GM21367 (cell line): ENCODE data around the gene B4GALNT2.
"Not testable (repeated sequence)": the region's sequence is repeated elsewhere in the genome, so short reads cannot be mapped to it uniquely, and the experiment has no call there.

Experiments
- ATAC-seq: cut with Tn5 transposase; IDR thresholded peaks from one replicate; pipeline ENCODE4 v1.9.1; 2021; ENCODE audit not compliant: unreplicated experiment

B4GALNT2 gene

DNA sequence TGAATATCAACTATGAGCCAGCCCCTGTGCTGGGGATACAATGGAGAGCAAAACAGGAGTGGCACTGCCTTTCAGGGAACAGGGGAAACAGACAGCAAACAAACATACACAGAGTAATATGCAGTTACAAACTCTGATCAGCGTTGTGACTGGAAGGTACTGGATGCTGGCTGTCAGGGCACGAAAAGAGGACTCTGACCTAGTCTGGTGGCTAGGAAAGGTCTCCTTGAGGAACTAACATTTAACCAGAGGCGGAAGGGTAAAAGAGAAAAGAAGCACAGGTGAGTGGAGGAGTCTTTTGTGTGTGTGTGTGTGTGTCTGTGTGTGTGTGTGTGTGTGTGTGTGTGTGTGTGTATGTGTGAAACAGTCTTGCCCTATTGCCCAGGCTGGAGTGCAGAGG is 12.4 kb upstream of the B4GALNT2 start:
- no peak for ATAC-seq

DNA sequence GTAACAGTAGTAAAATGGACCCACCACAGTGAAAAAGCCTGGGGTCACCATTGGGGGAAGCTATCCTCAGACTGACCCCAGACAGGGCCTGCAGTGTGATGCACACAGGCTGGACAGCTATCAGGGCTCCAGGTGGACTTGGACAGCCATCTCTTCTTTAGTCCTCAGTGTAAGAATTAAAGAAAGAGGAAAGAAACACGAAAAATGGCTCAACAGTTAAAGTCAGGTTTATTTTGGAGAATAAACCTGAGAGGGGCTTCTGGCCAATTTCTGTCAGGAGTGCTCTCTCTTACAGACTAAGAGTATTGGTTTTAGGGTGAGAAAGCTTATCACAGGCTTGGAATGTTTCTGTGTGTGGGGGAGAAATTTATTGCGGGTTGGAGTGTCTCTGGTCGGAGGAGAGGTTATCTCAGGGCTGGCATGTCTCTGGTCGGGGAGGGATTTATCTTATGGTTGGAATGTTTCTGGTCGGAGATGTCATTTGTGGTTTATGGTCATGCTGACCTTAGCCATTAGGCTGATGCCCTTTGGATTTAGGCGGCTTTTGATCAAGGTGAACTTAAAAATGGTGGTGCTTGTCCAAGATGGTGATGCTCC is 10.8 kb upstream of the B4GALNT2 start:
- no peak for ATAC-seq

DNA sequence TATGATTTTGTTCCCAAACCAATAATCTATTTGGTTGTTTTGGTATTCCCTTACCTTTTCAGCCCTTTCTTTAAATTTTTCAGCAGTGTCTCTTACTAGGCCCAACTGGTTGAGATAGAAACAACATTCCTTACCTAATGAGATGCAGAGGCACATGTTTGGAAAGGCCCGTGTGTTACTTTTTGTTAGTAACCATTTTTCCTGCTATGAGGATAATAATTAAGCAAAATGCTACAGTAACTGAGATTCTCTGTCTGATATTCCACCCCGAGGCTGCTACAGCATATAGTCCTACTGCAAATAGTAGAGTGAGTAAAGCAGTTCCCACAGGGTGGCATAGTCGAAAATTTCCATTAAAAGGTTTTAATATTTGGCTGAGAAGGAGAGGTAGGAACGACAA is 10.0 kb upstream of the B4GALNT2 start:
- no peak for ATAC-seq

DNA sequence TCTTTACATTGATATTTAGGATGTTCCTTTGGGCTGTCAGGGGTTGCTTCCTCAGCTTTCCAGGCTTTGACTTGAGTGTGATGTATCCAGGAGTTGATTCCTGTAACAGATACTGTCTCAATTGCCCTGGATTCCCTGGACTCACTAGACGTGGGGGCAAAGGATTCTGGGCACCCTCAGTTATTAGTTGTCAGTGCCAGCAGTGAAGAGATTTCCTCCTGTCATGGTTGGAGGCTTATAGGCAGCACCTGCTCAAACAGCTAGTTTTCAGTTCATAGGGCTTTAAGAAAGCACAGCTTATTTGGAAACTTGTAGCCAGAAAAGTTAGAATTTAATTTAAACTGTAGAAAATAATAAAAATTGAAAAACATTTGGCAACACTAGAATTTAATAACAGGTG is 9.5 kb upstream of the B4GALNT2 start:
- no peak for ATAC-seq

DNA sequence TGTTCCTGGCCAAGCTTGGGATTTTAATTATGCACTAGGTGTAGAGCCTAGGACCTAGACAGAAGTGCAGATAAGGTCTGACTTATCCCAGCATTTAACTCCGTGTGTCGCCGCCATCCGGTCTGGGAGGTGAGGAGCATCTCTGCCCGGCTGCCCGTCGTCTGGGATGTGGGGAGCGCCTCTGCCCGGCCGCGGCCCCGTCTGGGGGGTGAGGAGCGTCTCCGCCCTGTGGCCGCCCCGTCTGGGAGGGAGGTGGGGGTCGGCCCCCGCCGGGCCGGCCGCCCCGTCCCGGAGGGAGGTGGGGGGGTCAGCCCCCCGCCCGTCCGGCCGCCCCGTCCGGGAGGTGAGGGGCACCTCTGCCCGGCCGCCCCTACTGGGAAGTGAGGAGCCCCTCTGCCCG is 7.1 kb upstream of the B4GALNT2 start:
- ATAC-seq: no peak

DNA sequence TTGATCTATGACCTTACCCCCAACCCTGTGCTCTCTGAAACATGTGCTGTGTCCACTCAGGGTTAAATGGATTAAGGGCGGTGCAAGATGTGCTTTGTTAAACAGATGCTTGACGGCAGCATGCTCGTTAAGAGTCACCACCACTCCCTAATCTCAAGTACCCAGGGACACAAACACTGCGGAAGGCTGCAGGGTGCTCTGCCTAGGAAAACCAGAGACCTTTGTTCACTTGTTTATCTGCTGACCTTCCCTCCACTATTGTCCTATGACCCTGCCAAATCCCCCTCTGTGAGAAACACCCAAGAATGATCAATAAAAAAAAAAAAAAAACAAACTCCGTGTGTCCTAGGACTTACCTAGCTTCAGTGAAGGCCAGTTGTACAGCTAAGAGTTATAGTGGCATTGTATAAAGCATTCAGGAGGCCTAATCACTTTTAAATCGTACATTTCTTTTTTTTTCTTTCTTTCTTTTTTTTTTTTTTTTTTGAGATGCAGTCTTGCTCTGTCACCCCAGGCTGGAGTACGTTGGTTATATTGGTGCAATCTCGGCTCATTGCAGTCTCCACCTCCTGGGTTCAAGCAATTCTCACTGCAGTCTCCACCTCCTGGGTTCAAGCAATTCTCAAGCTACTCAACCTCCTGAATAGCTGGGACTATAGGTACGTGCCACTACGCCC is 6.2 kb upstream of the B4GALNT2 start:
- ATAC-seq: not testable (repeated sequence)

DNA sequence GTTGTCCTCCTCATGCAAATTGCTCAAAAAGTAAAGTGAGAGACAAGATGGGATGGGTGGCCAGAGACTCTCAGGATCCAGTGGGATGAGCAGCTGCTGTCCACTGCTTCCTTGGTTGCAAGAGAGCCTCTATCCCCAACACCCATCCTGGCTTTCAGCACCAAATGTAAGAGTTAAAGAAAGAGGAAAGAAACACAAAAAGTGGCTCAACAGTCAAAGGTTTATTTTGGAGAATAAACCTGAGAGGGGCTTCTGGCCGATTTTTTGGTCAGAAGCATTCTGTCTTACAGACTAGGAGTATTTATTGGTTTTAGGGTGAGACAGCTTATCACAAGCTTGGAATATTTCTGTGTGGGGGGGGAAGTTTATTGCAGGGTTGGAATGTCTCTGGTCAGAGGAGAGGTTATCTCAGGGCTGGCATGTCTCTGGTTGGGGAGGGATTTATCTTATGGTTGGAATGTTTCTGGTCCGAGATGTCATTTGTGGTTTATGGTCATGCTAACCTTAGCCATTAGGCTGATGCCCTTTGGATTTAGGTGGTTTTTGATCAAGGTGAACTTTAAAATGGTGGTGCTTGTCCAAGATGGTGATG is 3.1 kb upstream of the B4GALNT2 start:
- ATAC-seq: not testable (repeated sequence)

DNA sequence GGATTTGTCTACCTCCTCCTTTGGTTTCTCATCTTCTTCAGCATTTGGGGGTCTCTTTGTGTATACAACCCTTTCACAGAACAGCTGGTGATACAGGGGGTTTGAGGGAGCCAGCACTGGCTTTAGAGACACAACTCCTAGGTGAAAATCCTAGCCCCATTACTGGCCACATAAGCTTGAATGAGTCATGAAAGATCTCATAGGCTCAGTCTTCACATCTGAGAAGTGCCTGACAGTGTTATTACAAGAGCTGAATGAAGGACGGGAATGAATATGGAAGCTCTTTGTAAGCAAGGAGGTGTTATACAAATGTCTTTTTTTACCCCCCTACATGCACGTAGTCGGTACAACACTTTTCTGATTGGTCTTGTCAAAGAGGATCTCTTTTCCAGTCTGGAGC is 1.7 kb upstream of the B4GALNT2 start:
- no peak for ATAC-seq

DNA sequence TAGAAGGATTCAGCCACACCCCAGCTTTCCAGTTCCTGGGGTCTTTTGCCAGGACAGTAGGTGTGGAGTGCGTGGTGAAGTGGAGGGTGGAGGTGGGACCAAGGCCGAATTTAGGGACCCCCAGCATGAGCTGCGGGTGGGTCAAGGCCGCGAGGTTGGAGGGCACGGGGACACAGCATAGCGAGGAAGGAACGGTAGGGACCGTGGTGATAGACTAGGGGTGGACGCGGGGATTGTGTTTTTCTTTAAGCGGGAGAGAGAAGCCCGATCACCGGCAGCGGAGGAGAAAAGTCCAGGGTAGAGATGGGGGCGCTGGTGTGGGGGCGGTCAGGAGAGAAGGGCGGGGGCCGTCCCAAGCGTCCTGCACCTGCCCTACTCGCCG is 261 bp upstream of the B4GALNT2 start:
- ATAC-seq: no peak

DNA sequence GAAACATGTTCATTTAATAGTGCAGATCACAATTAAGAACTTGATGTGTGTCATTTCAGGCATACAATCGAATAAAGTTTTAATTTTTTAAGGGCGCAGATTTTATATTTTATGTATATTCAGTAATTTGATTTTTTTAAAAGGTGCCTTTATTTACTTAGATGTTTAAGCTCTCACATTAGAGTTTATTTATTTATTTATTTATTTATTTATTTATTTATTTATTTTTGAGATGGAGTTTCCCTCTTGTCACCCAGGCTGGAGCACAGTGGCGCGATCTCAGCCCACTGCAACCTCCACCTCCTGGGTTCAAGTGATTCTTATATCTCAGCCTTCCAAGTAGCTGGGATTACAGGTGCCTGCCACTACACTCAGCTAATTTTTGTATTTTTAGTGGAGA is 3.8 kb downstream of the B4GALNT2 start:
- no peak for ATAC-seq

DNA sequence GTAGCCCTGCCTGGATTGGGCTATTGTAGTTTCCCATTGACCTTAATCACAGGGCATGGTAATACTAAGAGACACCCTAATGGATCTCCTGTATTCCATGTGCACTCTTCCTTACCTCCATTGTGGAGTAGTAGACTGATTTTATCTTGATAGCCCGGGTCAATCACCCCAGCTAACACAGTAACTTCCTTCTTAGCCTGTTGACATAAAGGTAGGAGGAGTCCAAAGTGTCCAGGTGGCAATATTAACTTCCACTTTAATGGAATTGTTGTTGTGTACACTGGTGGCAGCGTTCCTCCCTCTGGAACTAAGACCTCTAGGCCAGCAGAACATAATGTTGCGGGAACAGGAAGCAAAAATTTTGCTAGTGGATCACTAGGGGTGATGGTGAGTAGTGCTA is 13.1 kb downstream of the B4GALNT2 start:
- ATAC-seq: not testable (repeated sequence)

DNA sequence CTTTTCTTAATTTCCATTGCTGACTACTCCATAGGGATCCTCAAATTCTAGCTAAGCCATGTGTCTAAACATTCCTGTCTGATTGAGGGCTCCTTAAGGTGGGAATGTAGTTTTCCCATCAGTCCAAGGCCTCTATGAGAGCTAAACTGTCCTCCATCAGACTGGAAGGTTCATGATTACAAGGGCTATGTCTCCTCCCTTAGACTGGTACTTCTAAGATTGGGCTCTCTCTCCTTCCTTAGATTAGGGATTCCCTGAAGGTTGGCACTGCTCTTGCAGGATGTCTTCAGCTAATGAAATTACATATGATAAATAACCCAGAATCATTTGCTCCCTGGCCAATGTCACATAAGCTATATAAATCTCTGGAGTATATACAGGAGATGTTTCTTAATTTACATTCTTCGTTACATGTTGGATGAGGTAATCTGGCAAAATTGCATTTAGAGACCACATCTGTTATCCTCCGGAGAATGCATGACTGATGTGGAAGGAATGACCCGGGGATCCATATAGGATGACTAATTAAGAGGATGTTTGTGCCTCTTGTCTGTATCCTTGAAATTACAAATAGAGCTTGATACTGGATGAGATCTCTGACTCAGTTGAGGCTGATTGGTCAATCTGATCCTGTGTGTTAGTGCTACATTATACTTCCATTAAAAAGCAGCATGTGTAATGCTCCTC is 14.2 kb downstream of the B4GALNT2 start:
- no peak for ATAC-seq

DNA sequence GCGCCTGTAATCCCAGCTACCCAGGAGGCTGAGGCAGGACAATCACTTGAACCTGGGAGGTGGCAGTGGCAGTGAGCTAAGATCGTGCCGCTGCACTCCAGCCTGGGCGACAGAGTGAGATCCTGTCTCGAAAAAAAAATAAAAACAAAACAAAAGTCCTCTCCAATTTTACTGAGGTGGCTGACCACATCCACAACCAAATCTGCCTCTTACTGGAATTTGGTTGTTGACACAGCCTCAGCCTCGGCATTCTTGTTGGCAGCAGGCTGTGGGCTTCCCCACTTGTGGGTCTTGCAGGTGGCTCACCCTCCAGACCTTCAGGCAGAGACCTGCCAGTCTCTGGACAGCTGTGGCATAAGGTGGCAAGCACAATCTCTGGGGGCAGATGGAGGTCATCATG is 15.6 kb downstream of the B4GALNT2 start:
- no peak for ATAC-seq

DNA sequence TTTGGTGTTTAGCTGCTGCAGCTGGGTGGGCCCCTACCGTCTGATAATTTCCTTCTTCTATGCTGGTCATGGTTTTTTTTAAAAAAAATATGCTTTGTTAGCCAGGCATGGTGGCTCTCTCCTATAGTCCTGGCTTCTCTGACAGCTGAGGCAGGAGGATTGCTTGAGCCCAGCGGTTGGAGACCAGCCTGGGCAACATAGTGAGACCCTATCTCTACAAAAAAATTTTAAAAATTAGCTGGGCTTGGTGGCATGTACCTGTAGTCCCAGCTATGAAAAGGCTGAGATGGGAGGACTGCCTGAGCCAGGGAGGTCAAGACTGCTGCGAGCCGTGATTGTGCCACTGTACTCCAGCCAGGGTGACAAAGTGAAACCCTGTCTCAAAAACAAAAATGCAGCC is 19.4 kb downstream of the B4GALNT2 start:
- ATAC-seq: no peak

DNA sequence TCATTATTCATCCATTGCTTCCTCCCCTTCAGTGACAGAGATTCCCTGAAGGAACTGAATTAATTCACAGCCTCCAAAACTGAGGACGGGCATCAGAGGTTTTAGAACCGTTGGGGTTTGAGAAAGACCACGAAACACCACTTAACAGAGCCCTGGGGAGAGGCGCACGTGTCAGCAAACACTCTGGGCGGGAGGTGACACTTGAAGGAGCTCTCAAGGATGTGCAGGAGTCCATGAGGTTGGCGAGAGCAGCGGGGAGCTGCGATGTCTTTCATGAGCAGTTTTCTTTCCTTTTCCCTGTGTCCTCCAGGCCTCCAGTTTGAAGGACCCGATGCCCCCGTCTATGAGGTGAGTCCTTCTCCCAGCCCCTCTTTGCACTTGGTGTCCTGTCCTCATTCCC is 23.7 kb downstream of the B4GALNT2 start:
- no peak for ATAC-seq

DNA sequence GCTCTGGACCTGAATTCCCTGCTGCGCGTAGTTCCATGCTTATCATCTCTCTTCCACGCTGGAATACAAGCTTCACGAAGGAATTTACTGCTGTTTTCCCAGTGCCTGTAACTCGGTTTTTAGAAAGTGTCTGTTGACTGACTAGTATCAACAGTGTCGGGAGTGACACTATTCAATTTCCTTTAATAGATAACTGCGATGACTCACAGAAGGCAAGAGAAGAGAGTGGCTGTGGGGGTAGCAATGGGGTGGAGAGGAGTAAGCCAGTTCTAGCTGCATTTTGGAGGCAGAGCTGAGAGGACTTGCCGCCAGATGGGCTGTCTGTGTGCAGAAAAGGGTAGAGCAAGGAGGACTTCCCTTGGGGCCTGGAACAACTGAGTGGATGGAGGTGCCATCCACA is 25.2 kb downstream of the B4GALNT2 start:
- ATAC-seq: no peak

DNA sequence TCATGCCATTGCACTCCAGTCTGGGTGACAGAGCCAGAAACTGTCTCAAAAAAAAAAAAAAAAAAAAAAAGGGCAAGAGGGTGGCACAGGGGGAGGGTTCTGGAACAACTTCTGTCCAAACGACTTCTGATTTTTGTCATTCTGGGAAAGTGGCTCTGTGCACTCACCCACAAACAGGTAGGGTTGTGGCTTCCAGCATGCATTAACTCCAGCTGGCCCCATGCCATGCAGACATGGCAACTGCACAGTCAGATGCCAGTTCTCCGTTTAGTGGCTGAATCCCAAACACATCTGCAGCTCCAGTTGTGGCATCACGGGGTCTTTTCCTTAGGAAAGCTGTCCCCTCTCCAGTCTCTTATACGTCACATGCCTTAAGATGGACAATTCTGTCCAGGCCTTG is 30.3 kb downstream of the B4GALNT2 start:
- no peak for ATAC-seq

DNA sequence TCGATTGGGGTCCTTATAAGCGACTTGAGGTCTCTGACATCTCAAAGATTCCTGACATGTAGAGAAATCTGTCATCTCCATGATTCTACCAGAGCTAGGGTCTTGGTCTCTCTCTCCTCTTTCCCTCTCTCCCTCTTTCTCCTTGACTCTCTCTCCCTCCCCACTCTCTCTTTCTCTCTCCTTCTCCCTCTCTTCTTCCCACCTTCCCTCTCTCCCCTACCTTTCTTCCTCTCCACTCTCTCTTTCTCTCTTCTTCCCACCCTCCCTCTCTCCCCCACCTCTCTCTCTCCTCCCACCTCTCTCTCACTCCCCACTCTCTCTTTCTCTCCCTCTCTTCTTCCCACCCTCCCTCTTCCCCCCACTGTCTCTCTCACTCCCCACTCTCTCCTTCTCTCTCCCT is 32.6 kb downstream of the B4GALNT2 start:
- ATAC-seq: no peak

DNA sequence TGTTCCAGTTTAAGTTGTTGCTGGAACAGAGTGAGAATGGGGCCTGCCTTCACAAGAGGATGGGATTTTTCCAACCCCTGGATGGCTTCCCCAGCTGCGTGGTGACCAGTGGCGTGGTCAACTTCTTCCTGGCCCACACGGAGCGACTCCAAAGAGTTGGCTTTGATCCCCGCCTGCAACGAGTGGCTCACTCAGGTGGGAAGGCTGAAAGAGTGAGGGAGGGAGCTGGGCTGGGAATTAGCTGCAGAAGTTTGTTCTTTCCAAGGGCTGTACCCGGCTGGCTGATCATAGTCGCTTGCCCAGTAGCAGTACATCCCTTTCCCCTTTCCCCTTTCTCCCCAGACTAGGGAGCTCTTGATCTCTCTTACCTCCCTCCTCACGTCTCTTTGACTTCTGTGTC is 36.1 kb downstream of the B4GALNT2 start:
- no peak for ATAC-seq

DNA sequence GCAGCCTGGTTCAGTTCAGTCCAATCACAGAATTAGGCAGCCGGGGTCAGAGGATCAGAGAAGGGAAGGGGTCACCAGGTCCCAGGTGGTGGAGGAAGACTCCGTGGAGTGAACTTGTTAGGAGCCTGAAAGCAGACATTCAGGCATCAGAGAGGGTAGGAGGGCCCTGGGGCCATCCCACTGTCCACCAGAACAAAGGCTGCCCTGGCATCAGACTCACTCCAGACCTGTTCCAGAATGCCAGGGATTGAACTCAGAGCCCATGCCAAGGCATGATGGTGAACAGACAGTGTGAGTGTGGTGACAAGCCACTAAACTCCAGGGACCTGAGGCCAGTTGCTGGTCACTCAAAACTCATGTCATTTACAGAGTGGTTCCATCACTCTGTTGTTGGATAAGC is 37.6 kb downstream of the B4GALNT2 start:
- ATAC-seq: no peak

DNA sequence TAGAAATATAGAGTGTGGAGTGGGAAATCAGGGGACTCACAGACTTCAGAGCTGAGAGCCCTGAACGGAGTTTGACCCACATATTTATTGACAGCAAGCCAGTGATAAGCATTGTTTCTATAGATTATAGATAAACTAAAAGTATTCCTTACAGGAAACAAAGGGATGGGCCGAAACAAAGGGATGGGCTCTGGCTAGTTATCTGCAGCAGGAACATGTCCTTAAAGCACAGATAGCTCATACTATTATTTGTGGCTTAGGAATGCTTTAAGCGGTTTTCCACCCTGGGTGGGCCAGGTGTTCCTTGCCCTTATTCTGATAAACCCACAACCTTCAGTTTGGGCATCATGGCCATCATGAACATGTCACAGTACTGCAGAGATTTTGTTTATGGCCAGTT is 38.1 kb downstream of the B4GALNT2 start:
- not testable (repeated sequence) for ATAC-seq

DNA sequence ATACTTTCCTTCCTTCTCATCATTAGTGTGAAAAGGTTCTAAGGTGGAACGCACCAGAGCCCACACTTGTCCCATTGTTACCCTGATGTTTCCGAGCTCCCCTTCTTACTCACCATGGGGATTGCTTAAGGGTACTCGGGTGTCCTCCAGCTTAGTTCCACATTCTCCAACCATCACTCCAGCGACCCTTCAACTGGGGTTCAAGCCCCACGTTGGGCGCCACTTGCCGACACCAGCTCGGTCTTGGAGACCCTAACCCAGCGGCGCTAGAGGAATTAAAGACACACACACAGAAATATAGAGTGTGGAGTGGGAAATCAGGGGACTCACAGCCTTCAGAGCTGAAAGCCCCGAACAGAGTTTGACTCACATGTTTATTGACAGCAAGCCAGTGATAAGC is 43.4 kb downstream of the B4GALNT2 start:
- ATAC-seq: not testable (repeated sequence)
